K562 (cell line): Measurements from ENCODE around the gene ALOXE3. TPM values are rescaled to one million over a fixed set of nuclear protein-coding genes. Genes with fewer than 3 reads are reported as not detected.

Experiments
- ATF1 ChIP-seq, 2 experiments: fragments of 450-650 bp in 1 of 2; IDR thresholded peaks; 2 replicates each; pipeline ENCODE4 v1.6.1; 2016; ENCODE audit warnings: missing compliant biosample characterization in 1 of 2, missing genetic modification characterization in 1 of 2
- BACH1 ChIP-seq: fragments of 200-800 bp; sonication (Bioruptor generic); IDR thresholded peaks from 2 replicates; pipeline ENCODE4 v1.6.1; 2016; ENCODE audit warnings: missing genetic modification characterization, missing compliant biosample characterization
- CBFA2T3 ChIP-seq: fragments of 450-650 bp; IDR thresholded peaks from 2 replicates; pipeline ENCODE4 v1.6.1; 2017
- CBX3 ChIP-seq, 2 experiments: IDR thresholded peaks; 1 replicate in 1 of 2; 2 replicates in 1 of 2; pipeline ENCODE4 v1.6.1; 2012; ENCODE audit warnings: inconsistent platforms in 2 of 2, low read length in 2 of 2, borderline replicate concordance in 1 of 2, control low read depth in 1 of 2
- CHD1 ChIP-seq: fragments of 200-600 bp; sonication (generic); IDR thresholded peaks from one replicate; pipeline ENCODE4 v1.6.1; 2012; ENCODE audit warnings: mild to moderate bottlenecking, moderate library complexity, low read length, inconsistent platforms
- CSDE1 ChIP-seq, 2 experiments: fragments of 450-650 bp; IDR thresholded peaks; 2 replicates each; pipeline ENCODE4 v1.6.1; 2016; ENCODE audit warnings: mild to moderate bottlenecking in 1 of 2
- CXXC5 ChIP-seq: fragments of 250-450 bp; sonication (Bioruptor Pico); IDR thresholded peaks from 2 replicates; pipeline ENCODE4 v1.8.0; 2022; ENCODE audit warnings: inconsistent platforms, mild to moderate bottlenecking, moderate library complexity
- DNMT1 ChIP-seq: fragments of 450-650 bp; IDR thresholded peaks from 2 replicates; pipeline ENCODE4 v1.6.1; 2016; ENCODE audit warnings: antibody characterized with exemption, mild to moderate bottlenecking
- FOXK1 ChIP-seq: sonication (generic); formaldehyde crosslinking; IDR thresholded peaks from 2 replicates; pipeline ENCODE4 v1.8.0; 2022; ENCODE audit warnings: missing genetic modification reagents, mild to moderate bottlenecking, borderline replicate concordance
- GATA2 ChIP-seq: sonication (generic); formaldehyde crosslinking; IDR thresholded peaks from 2 replicates; pipeline ENCODE4 v1.4.0; 2020; ENCODE audit warnings: mild to moderate bottlenecking, missing genetic modification reagents
- L3MBTL2 ChIP-seq: fragments of 450-650 bp; IDR thresholded peaks from 2 replicates; pipeline ENCODE4 v1.6.1; 2016; ENCODE audit warnings: mild to moderate bottlenecking, moderate library complexity
- LCOR ChIP-seq: sonication (generic); formaldehyde crosslinking; IDR thresholded peaks from 2 replicates; pipeline ENCODE4 v1.8.0; 2022; ENCODE audit warnings: mild to moderate bottlenecking, missing genetic modification reagents
- MCM7 ChIP-seq, 2 experiments: fragments of 450-650 bp; IDR thresholded peaks; 2 replicates each; pipeline ENCODE4 v1.6.1; 2016 to 2018
- MYBL2 ChIP-seq, 2 experiments: fragments of 450-650 bp in 1 of 2; sonication (generic) in 1 of 2; formaldehyde crosslinking in 1 of 2; IDR thresholded peaks; 2 replicates each; pipeline versions ENCODE4 v1.6.1 to v1.8.1; 2017 to 2022; ENCODE audit warnings: borderline replicate concordance in 1 of 2, inconsistent platforms in 1 of 2, low read depth in 1 of 2, mild to moderate bottlenecking in 1 of 2, missing genetic modification reagents in 1 of 2, moderate library complexity in 1 of 2
- MYC ChIP-seq, 2 experiments: fragments of 250-450 bp in 1 of 2; sonication (Bioruptor Pico) in 1 of 2; IDR thresholded peaks; 2 replicates each; pipeline versions ENCODE4 v1.5.1 to v1.6.1; 2012 to 2021; ENCODE audit warnings: low read depth in 2 of 2, borderline replicate concordance in 1 of 2, improper control_type of control experiment in 1 of 2, low read length in 1 of 2, mild to moderate bottlenecking in 1 of 2, moderate library complexity in 1 of 2
- NBN ChIP-seq: fragments of 450-650 bp; IDR thresholded peaks from 2 replicates; pipeline ENCODE4 v1.6.1; 2016; ENCODE audit warnings: low read depth, mild to moderate bottlenecking
- PRPF4 ChIP-seq: fragments of 200-400 bp; formaldehyde crosslinking; IDR thresholded peaks from one replicate; pipeline ENCODE4 v1.6.1; 2017; ENCODE audit warnings: low read length, low read depth, mild to moderate bottlenecking; ENCODE audit not compliant: insufficient read depth, poor library complexity, severe bottlenecking
- SREBF1 ChIP-seq: fragments of 150-350 bp; IDR thresholded peaks from 2 replicates; pipeline ENCODE4 v1.6.1; 2014; ENCODE audit warnings: antibody characterized with exemption, low read depth, low read length, borderline replicate concordance
- TBP ChIP-seq: optimal IDR thresholded peaks from 2 replicates; pipeline ENCODE3; 2011; ENCODE audit warnings: low read depth, low read length, improper control_type of control experiment
- ZBTB26 ChIP-seq: fragments of 450-650 bp; formaldehyde crosslinking; IDR thresholded peaks from 2 replicates; pipeline ENCODE4 v1.4.0; 2022; ENCODE audit warnings: missing genetic modification characterization
- ZBTB34 ChIP-seq: fragments of 250-450 bp; sonication (Bioruptor Pico); IDR thresholded peaks from 2 replicates; pipeline ENCODE4 v1.8.0; 2021; ENCODE audit warnings: mild to moderate bottlenecking, moderate library complexity
- ZNF584 ChIP-seq: fragments of 200-800 bp; sonication (Bioruptor generic); IDR thresholded peaks from 2 replicates; pipeline ENCODE4 v1.6.1; 2016; ENCODE audit warnings: low read depth, mild to moderate bottlenecking, missing genetic modification characterization, missing compliant biosample characterization
- ZNF639 ChIP-seq, 2 experiments: fragments of 200-800 bp in 1 of 2; sonication (Bioruptor generic) in 1 of 2; sonication (generic) in 1 of 2; formaldehyde crosslinking in 1 of 2; IDR thresholded peaks in 1 of 2; conservative IDR thresholded peaks in 1 of 2; 2 replicates each; pipeline versions ENCODE4 v1.5.0 to v1.6.1; 2016 to 2020; ENCODE audit warnings: missing compliant biosample characterization in 1 of 2, missing genetic modification characterization in 1 of 2, missing genetic modification reagents in 1 of 2
- ZNF717 ChIP-seq: fragments of 250-450 bp; sonication (Bioruptor Pico); IDR thresholded peaks from 2 replicates; pipeline ENCODE4 v1.5.0; 2021
- polyA plus RNA-seq, 8 experiments: library from polyadenylated mRNA; depleted of rRNA in 4 of 8; stranded (reverse) in 5 of 8; unstranded in 3 of 8; fragments of >200 nt; fragmentation: Nextera tagmentation in 2 of 8; fragmentation: Illumina TruSeq in 1 of 8; extraction: Ambion mirVana in 2 of 8; extraction: Trizol in 1 of 8; gene quantifications; 2 replicates each; pipeline versions ENCODE4 v1.2.1 to v1.2.3, GENCODE V29; 2011 to 2014; ENCODE audit warnings: inconsistent platforms in 1 of 8, missing spikeins in 1 of 8
- total RNA-seq, 7 experiments: library from RNA; depleted of rRNA in 6 of 7; stranded (reverse); fragments of >200 nt in 6 of 7; fragmentation: Illumina TruSeq in 2 of 7; extraction: Trizol in 2 of 7; gene quantifications; 2 replicates each; pipeline versions ENCODE4 v1.2.1 to v1.2.3, GENCODE V29; 2011 to 2021; ENCODE audit warnings: low replicate concordance in 1 of 7

Gene ALOXE3
- total and polyA plus RNA-seq, 9 of the 15 experiments (the other 6 are each of a cell fraction or from before 2014, with no cell fraction given), result 0.04 TPM; not detected in 8

GRCh38 chr17:8153957-8154607 lies 35.8 kb upstream of the ALOXE3 start (continued):
- no peak for TF ChIP-seq PRPF4
- no peak for TF ChIP-seq SREBF1
- TF ChIP-seq MYC (IDR thresholded peaks at IDR 0.05; ENCODE audit: low read depth, low read length), result peak; percentile 54; the same call in 1 of the 2 replicates
- TF ChIP-seq MYC (CRISPR knock-in tag; IDR thresholded peaks at IDR 0.05; ENCODE audit: borderline replicate concordance, low read depth), result no peak
- peak; percentile 68 for TF ChIP-seq CXXC5 (CRISPR knock-in tag)
- TF ChIP-seq CBFA2T3, result peak; percentile 38; the same call in 1 of the 2 replicates
- TF ChIP-seq BACH1, result no peak
- no peak for TF ChIP-seq TBP
- TF ChIP-seq CSDE1 (IDR thresholded peaks at IDR 0.05), result no peak
- no peak for TF ChIP-seq MYBL2 (IDR thresholded peaks at IDR 0.05; ENCODE audit: low read depth)
- no peak for TF ChIP-seq MYBL2 (CRISPR knock-in tag; IDR thresholded peaks at IDR 0.05; ENCODE audit: borderline replicate concordance)
- TF ChIP-seq ZNF639 (CRISPR knock-in tag; conservative IDR thresholded peaks at IDR 0.05 in 1 of 2, IDR thresholded peaks at IDR 0.05 in 1 of 2), result peak in 1 of 2 experiments; percentile 22; a peak in 1 of 4 replicates
- TF ChIP-seq L3MBTL2, result peak; percentile 41; the same call in 1 of the 2 replicates
- 0 out of 2 replicates have a peak, but pooled peaks have one; percentile 26 for TF ChIP-seq NBN
- TF ChIP-seq ZBTB26 (CRISPR knock-in tag), result no peak
- no peak for TF ChIP-seq LCOR (CRISPR knock-in tag)
- TF ChIP-seq ZNF717, result no peak
- TF ChIP-seq ZBTB34 (CRISPR knock-in tag), result no peak
- TF ChIP-seq ZNF584 (CRISPR knock-in tag), result no peak
- TF ChIP-seq CHD1, result no peak
- peak in 1 of 2 experiments; percentile 54; a peak in 1 of 3 replicates for TF ChIP-seq CBX3 (IDR thresholded peaks at IDR 0.05; ENCODE audit: borderline replicate concordance in 1 of 2, low read length in 2 of 2)
- no peak for TF ChIP-seq MCM7 (IDR thresholded peaks at IDR 0.05)
- no peak for TF ChIP-seq GATA2 (CRISPR knock-in tag)
- 0 out of 2 replicates have a peak, but pooled peaks have one; percentile 46 for TF ChIP-seq ATF1 (CRISPR knock-in tag; IDR thresholded peaks at IDR 0.05)
- TF ChIP-seq ATF1 (tag; IDR thresholded peaks at IDR 0.05), result peak; percentile 93
- TF ChIP-seq DNMT1, result no peak
- no peak for TF ChIP-seq FOXK1 (CRISPR knock-in tag)
